Neuronal stem cell (in vitro differentiated cells): ENCODE measurements around the gene RPL9.

Experiments used
- DNase-seq: peaks from one replicate; pipeline ENCODE4 v3.0.0-alpha.2; 2013; ENCODE audit warnings: low spot score
- H2AFZ ChIP-seq: one replicate; pipeline ENCODE4 v1.6.1; 2013; ENCODE audit warnings: mild to moderate bottlenecking, low read length, inconsistent platforms
- H2AK5ac ChIP-seq: 2 replicates; pipeline ENCODE4 v1.6.1; 2013; ENCODE audit warnings: low read depth, mild to moderate bottlenecking, inconsistent platforms, low read length, moderate library complexity, mixed read lengths
- H2BK120ac ChIP-seq: 2 replicates; pipeline ENCODE4 v1.6.1; 2013; ENCODE audit warnings: low read depth, mild to moderate bottlenecking, inconsistent platforms, low read length, moderate library complexity, mixed read lengths
- H2BK12ac ChIP-seq: one replicate; pipeline ENCODE4 v1.6.1; 2013; ENCODE audit warnings: low read length, inconsistent platforms
- H2BK15ac ChIP-seq: 2 replicates; pipeline ENCODE4 v1.6.1; 2013; ENCODE audit warnings: mild to moderate bottlenecking, low read length, inconsistent platforms, mixed read lengths
- H2BK5ac ChIP-seq: one replicate; pipeline ENCODE4 v1.6.1; 2013; ENCODE audit warnings: inconsistent platforms, mild to moderate bottlenecking, low read length, moderate library complexity
- H3K14ac ChIP-seq: one replicate; pipeline ENCODE4 v1.6.1; 2013; ENCODE audit warnings: low read length, inconsistent platforms
- H3K18ac ChIP-seq: 2 replicates; pipeline ENCODE4 v1.6.1; 2013; ENCODE audit warnings: low read length, inconsistent platforms
- H3K23ac ChIP-seq: 2 replicates; pipeline ENCODE4 v1.6.1; 2013; ENCODE audit warnings: low read depth, mild to moderate bottlenecking, mixed read lengths, low read length, inconsistent platforms; ENCODE audit not compliant: poor library complexity
- H3K27ac ChIP-seq: replicated peaks from 3 replicates; pipeline ENCODE4 v1.5.1; 2013; ENCODE audit warnings: low read length, inconsistent platforms
- H3K27me3 ChIP-seq, 3 experiments: 2 replicates each; pipeline ENCODE4 v1.6.1; 2013; ENCODE audit warnings: low read length in 3 of 3, mild to moderate bottlenecking in 2 of 3, inconsistent platforms in 1 of 3, low read depth in 1 of 3, mixed read lengths in 1 of 3, moderate library complexity in 1 of 3; ENCODE audit not compliant: control insufficient read depth in 3 of 3, insufficient read depth in 3 of 3
- H3K36me3 ChIP-seq, 2 donors: replicated peaks in 1 of 2; 2 replicates each; pipeline ENCODE4 v1.6.1; 2013; ENCODE audit warnings: low read length in 2 of 2; ENCODE audit not compliant: control insufficient read depth in 2 of 2, insufficient read depth in 2 of 2
- H3K4ac ChIP-seq: 2 replicates; pipeline ENCODE4 v1.6.1; 2013; ENCODE audit warnings: inconsistent platforms, mild to moderate bottlenecking, low read length, moderate library complexity
- H3K4me1 ChIP-seq, 2 donors: 1 replicate in 1 of 2; 2 replicates in 1 of 2; pipeline ENCODE4 v1.6.1; 2013; ENCODE audit warnings: low read length in 2 of 2, low read depth in 1 of 2; ENCODE audit not compliant: control insufficient read depth in 2 of 2, insufficient read depth in 1 of 2
- H3K4me2 ChIP-seq: one replicate; pipeline ENCODE4 v1.6.1; 2013; ENCODE audit warnings: mild to moderate bottlenecking, low read length, inconsistent platforms; ENCODE audit not compliant: insufficient read depth, poor library complexity, severe bottlenecking
- H3K4me3 ChIP-seq, 2 donors: 2 replicates each; pipeline ENCODE4 v1.5.1; 2013; ENCODE audit warnings: low read length in 2 of 2, mild to moderate bottlenecking in 2 of 2, inconsistent platforms in 1 of 2, moderate library complexity in 1 of 2
- H3K79me1 ChIP-seq: one replicate; pipeline ENCODE4 v1.6.1; 2013; ENCODE audit warnings: low read depth, mild to moderate bottlenecking, inconsistent platforms, low read length, moderate library complexity
- H3K9ac ChIP-seq: one replicate; pipeline ENCODE4 v1.6.1; 2013; ENCODE audit warnings: mild to moderate bottlenecking, low read depth, low read length, inconsistent platforms; ENCODE audit not compliant: poor library complexity
- H3K9me3 ChIP-seq, 2 donors: replicated peaks in 1 of 2; 2 replicates each; pipeline versions ENCODE3 to v1.6.1; 2013; ENCODE audit warnings: low read length in 2 of 2, mild to moderate bottlenecking in 2 of 2, inconsistent platforms in 1 of 2, low read depth in 1 of 2, mixed read lengths in 1 of 2, moderate library complexity in 1 of 2; ENCODE audit not compliant: control insufficient read depth in 2 of 2, insufficient read depth in 1 of 2
- H4K8ac ChIP-seq: one replicate; pipeline ENCODE4 v1.6.1; 2013; ENCODE audit warnings: low read depth, mild to moderate bottlenecking, inconsistent platforms, low read length, moderate library complexity
- H4K91ac ChIP-seq: one replicate; pipeline ENCODE4 v1.6.1; 2013; ENCODE audit warnings: low read length, low read depth, mild to moderate bottlenecking, inconsistent platforms; ENCODE audit not compliant: poor library complexity
- WGBS, 2 donors: extraction: QIAGEN DNeasy Blood & Tissue Kit; methylation state at CpG; one replicate each; pipeline ENCODE4 v1.1.7; 2013; ENCODE audit warnings: missing lambda C conversion rate in 2 of 2, mixed read lengths in 1 of 2; ENCODE audit not compliant: insufficient read length in 2 of 2, insufficient replicate concordance in 1 of 2; ENCODE audit errors: extremely low coverage in 2 of 2; 5-methylcytosine and 5-hydroxymethylcytosine counted together

Gene RPL9

GRCh38 chr4:39470402-39470801, 11.7 kb upstream of the RPL9 start:
- Histone ChIP-seq H2BK15ac (no peak overlapping the region), H3K36me3 (peaks cover 2 to 68% of the 10 kb centered on the region in 2 donors), H3K4me2 (no peak overlapping the region), H3K18ac (no peak overlapping the region), H2AFZ (no peak overlapping the region), H2BK5ac (no peak overlapping the region), H3K27ac (no peak overlapping the region), H2BK12ac (no peak overlapping the region), H3K23ac (no peak overlapping the region), H3K79me1 (no peaks in the 10 kb centered on the region), H4K8ac (no peak overlapping the region), H2BK120ac (no peak overlapping the region), H4K91ac (no peak overlapping the region), H3K4me3 (no peak overlapping the region), H3K27me3 (no peaks in the 10 kb centered on the region), H2AK5ac (no peak overlapping the region), H3K4me1 (no peaks in the 10 kb centered on the region), H3K9ac (no peak overlapping the region), H3K9me3 (no peaks in the 10 kb centered on the region), H3K14ac (no peak overlapping the region), H3K4ac (no peak overlapping the region)
- no peak for DNase-seq
- no CpG with 5 or more reads among the region's 1 CpG for WGBS, 2 donors

- peak; percentile 43 for DNase-seq
- Histone ChIP-seq H3K4me2 (no peak overlapping the region), H3K4ac (no peak overlapping the region), H3K9ac (no peak overlapping the region), H4K8ac (no peak overlapping the region), H2AFZ (peak overlapping the region; percentile 47), H3K4me3 (no peak overlapping the region), H2BK5ac (no peak overlapping the region), H4K91ac (no peak overlapping the region), H3K4me1 (no peaks in the 10 kb centered on the region), H2BK15ac (no peak overlapping the region), H2AK5ac (no peak overlapping the region), H3K18ac (no peak overlapping the region), H3K9me3 (no peaks in the 10 kb centered on the region), H3K14ac (no peak overlapping the region), H3K79me1 (no peaks in the 10 kb centered on the region), H3K27ac (no peak overlapping the region), H3K36me3 (peaks cover 5 to 76% of the 10 kb centered on the region in 2 donors), H3K23ac (no peak overlapping the region), H3K27me3 (no peaks in the 10 kb centered on the region), H2BK12ac (no peak overlapping the region), H2BK120ac (no peak overlapping the region)
- no CpG with 5 or more reads among the region's 4 CpGs for WGBS, 2 donors
Observed at GRCh38 chr4:39469429-39470077, 10.8 kb upstream of the RPL9 start.

GRCh38 chr4:39467464-39467863, 8.7 kb upstream of the RPL9 start:
- no peak overlapping the region for H2AK5ac ChIP-seq
- no peak overlapping the region for H2AFZ ChIP-seq
- no peak overlapping the region for H3K14ac ChIP-seq
- H4K91ac ChIP-seq: no peak overlapping the region
- H3K79me1 ChIP-seq: no peaks in the 10 kb centered on the region
- H3K9ac ChIP-seq: no peak overlapping the region
- H3K4me1 ChIP-seq: no peaks in the 10 kb centered on the region
- no peak for DNase-seq
- no peak overlapping the region for H2BK120ac ChIP-seq
- no peak overlapping the region for H3K4me3 ChIP-seq
- no peak overlapping the region for H4K8ac ChIP-seq
- no peak overlapping the region for H3K4me2 ChIP-seq
- no peaks in the 10 kb centered on the region for H3K27me3 ChIP-seq
- H3K9me3 ChIP-seq: no peaks in the 10 kb centered on the region
- no peak overlapping the region for H3K18ac ChIP-seq
- H2BK5ac ChIP-seq: no peak overlapping the region
- peaks cover 10 to 81% of the 10 kb centered on the region in 2 donors for H3K36me3 ChIP-seq
- WGBS, 2 donors: no CpG with 5 or more reads among the region's 4 CpGs
- H3K4ac ChIP-seq: no peak overlapping the region
- no peak overlapping the region for H3K23ac ChIP-seq
- H2BK15ac ChIP-seq: no peak overlapping the region
- no peak overlapping the region for H3K27ac ChIP-seq
- no peak overlapping the region for H2BK12ac ChIP-seq

- no peak overlapping the region for H3K14ac ChIP-seq
- H2BK12ac ChIP-seq: no peak overlapping the region
- no peaks in the 10 kb centered on the region for H3K4me1 ChIP-seq
- H3K23ac ChIP-seq: no peak overlapping the region
- H2BK120ac ChIP-seq: no peak overlapping the region
- no peaks in the 10 kb centered on the region for H3K27me3 ChIP-seq
- no peak overlapping the region for H2BK15ac ChIP-seq
- DNase-seq: no peak
- no peaks in the 10 kb centered on the region for H3K9me3 ChIP-seq
- H3K18ac ChIP-seq: no peak overlapping the region
- H2AFZ ChIP-seq: no peak overlapping the region
- no peaks in the 10 kb centered on the region for H3K79me1 ChIP-seq
- no CpG with 5 or more reads among the region's 4 CpGs for WGBS, 2 donors
- H4K8ac ChIP-seq: no peak overlapping the region
- H4K91ac ChIP-seq: no peak overlapping the region
- no peak overlapping the region for H3K4me2 ChIP-seq
- H3K27ac ChIP-seq: no peak overlapping the region
- no peak overlapping the region for H3K4ac ChIP-seq
- H2AK5ac ChIP-seq: no peak overlapping the region
- H3K9ac ChIP-seq: no peak overlapping the region
- no peak overlapping the region for H2BK5ac ChIP-seq
- H3K4me3 ChIP-seq: no peak overlapping the region
- H3K36me3 ChIP-seq: peaks cover 10 to 80% of the 10 kb centered on the region in 2 donors
Observed at GRCh38 chr4:39466747-39467146, 8.0 kb upstream of the RPL9 start.
